H1 (cell line): ENCODE results near the gene ERP44. TPM values are rescaled to one million over a fixed set of nuclear protein-coding genes. Genes with fewer than 3 reads are reported as not detected.

Source experiments
- CTCF ChIA-PET: fragments of 300-600 bp; sonication (Branson Sonifier 250); formaldehyde crosslinking; loops from one replicate; lab custom pipeline; 2021; ENCODE audit not compliant: partially characterized antibody; lab: Charles Lee
- POLR2A ChIA-PET: fragments of 300-600 bp; sonication (Branson Sonifier 250); formaldehyde crosslinking; loops from one replicate; lab custom pipeline; 2021; ENCODE audit warnings: inconsistent platforms; ENCODE audit not compliant: partially characterized antibody; lab: Charles Lee
- DNase-seq, 2 experiments: peaks; one replicate each; pipeline versions ENCODE4 v3.0.0 to v3.0.0-alpha.2; 2010 to 2022; ENCODE audit warnings: low spot score in 2 of 2, low read depth in 1 of 2, mixed read lengths in 1 of 2
- FAIRE-seq: peaks from 2 replicates; lab custom pipeline; 2011; peaks lifted over from hg19 to GRCh38; lab: Jason Lieb, UNC
- H2AFZ ChIP-seq: 2 replicates; pipeline ENCODE4 v1.8.1; 2012; ENCODE audit warnings: low read length, inconsistent platforms
- H2AK5ac ChIP-seq: 2 replicates; pipeline ENCODE4 v1.6.1; 2013; ENCODE audit warnings: low read depth, low read length
- H2BK120ac ChIP-seq: replicated peaks from 2 replicates; pipeline ENCODE3; 2013; ENCODE audit warnings: low read depth, low read length, inconsistent platforms
- H2BK12ac ChIP-seq: 2 replicates; pipeline ENCODE4 v1.6.1; 2013; ENCODE audit warnings: low read depth, low read length
- H2BK15ac ChIP-seq: 2 replicates; pipeline ENCODE4 v1.6.1; 2013; ENCODE audit warnings: low read length
- H2BK20ac ChIP-seq: 2 replicates; pipeline ENCODE4 v1.6.1; 2013; ENCODE audit warnings: low read length
- H2BK5ac ChIP-seq: 2 replicates; pipeline ENCODE4 v1.6.1; 2013; ENCODE audit warnings: low read depth, low read length
- H3K14ac ChIP-seq: 2 replicates; pipeline ENCODE4 v1.6.1; 2013; ENCODE audit warnings: inconsistent platforms; ENCODE audit not compliant: insufficient read length
- H3K18ac ChIP-seq: 2 replicates; pipeline ENCODE4 v1.6.1; 2013; ENCODE audit warnings: low read length; ENCODE audit errors: extremely low read depth
- H3K23ac ChIP-seq: 2 replicates; pipeline ENCODE4 v1.6.1; 2013; ENCODE audit warnings: inconsistent platforms; ENCODE audit not compliant: insufficient read length
- H3K23me2 ChIP-seq: 2 replicates; pipeline ENCODE4 v1.6.1; 2013; ENCODE audit warnings: low read depth, low read length
- H3K27ac ChIP-seq: 2 replicates; pipeline ENCODE4 v1.6.1; 2011; ENCODE audit warnings: low read depth, low read length, inconsistent platforms
- H3K27me3 ChIP-seq, 4 experiments: replicated peaks in 1 of 4; 1 replicate in 1 of 4; 2 replicates in 3 of 4; pipeline versions ENCODE4 v1.6.1 to v1.8.1; 2011 to 2013; ENCODE audit warnings: low read length in 3 of 4, mild to moderate bottlenecking in 3 of 4, inconsistent platforms in 2 of 4, mixed read lengths in 2 of 4, moderate library complexity in 1 of 4; ENCODE audit not compliant: control insufficient read depth in 3 of 4, insufficient read depth in 3 of 4; ENCODE audit errors: extremely low read depth in 1 of 4
- H3K36me3 ChIP-seq, 4 experiments: 2 replicates each; pipeline versions ENCODE4 v1.6.1 to v1.8.1; 2011 to 2013; ENCODE audit warnings: mild to moderate bottlenecking in 4 of 4, low read length in 3 of 4, moderate library complexity in 2 of 4, control low read depth in 1 of 4, inconsistent platforms in 1 of 4; ENCODE audit not compliant: insufficient read depth in 4 of 4, control insufficient read depth in 2 of 4
- H3K4ac ChIP-seq: replicated peaks from 2 replicates; pipeline ENCODE3; 2013; ENCODE audit warnings: low read length, low read depth, mixed read lengths, inconsistent platforms; ENCODE audit not compliant: insufficient read length
- H3K4me1 ChIP-seq, 4 experiments: replicated peaks in 1 of 4; 1 replicate in 1 of 4; 2 replicates in 3 of 4; pipeline versions ENCODE4 v1.6.1 to v1.8.1; 2011 to 2013; ENCODE audit warnings: low read length in 3 of 4, inconsistent platforms in 2 of 4, mixed read lengths in 1 of 4; ENCODE audit not compliant: insufficient read depth in 4 of 4, control insufficient read depth in 3 of 4
- H3K4me2 ChIP-seq, 2 experiments: 2 replicates each; pipeline versions ENCODE4 v1.6.1 to v1.8.1; 2011 to 2013; ENCODE audit warnings: low read depth in 2 of 2, low read length in 2 of 2, control low read depth in 1 of 2, inconsistent platforms in 1 of 2, mild to moderate bottlenecking in 1 of 2; ENCODE audit not compliant: insufficient read depth in 1 of 2
- H3K4me3 ChIP-seq, 4 experiments: fragments of 200-600, 300-600 bp in 1 of 4; sonication (generic), shearing (Covaris generic), sonication (Bioruptor Twin) in 1 of 4; 2 replicates each; pipeline versions ENCODE4 v1.5.1 to v1.8.1; 2011 to 2016; ENCODE audit warnings: low read length in 4 of 4, low read depth in 3 of 4, control low read depth in 2 of 4, inconsistent platforms in 2 of 4, mild to moderate bottlenecking in 2 of 4, mixed read lengths in 1 of 4, moderate library complexity in 1 of 4; ENCODE audit not compliant: insufficient read depth in 2 of 4; ENCODE audit errors: extremely low read depth in 1 of 4
- H3K56ac ChIP-seq: replicated peaks from 2 replicates; pipeline ENCODE3; 2013; ENCODE audit warnings: low read depth, mild to moderate bottlenecking, mixed read lengths, low read length, inconsistent platforms; ENCODE audit not compliant: insufficient read length
- H3K79me1 ChIP-seq: 2 replicates; pipeline ENCODE4 v1.6.1; 2013; ENCODE audit warnings: low read depth, low read length, control low read depth
- H3K79me2 ChIP-seq, 2 experiments: 2 replicates each; pipeline versions ENCODE4 v1.6.1 to v1.8.1; 2012 to 2013; ENCODE audit warnings: low read length in 2 of 2, mild to moderate bottlenecking in 2 of 2, inconsistent platforms in 1 of 2; ENCODE audit not compliant: insufficient read depth in 2 of 2, control insufficient read depth in 1 of 2
- H3K9ac ChIP-seq, 4 experiments: replicated peaks in 1 of 4; 1 replicate in 1 of 4; 2 replicates in 3 of 4; pipeline versions ENCODE4 v1.6.1 to v1.8.1; 2011 to 2013; ENCODE audit warnings: low read depth in 3 of 4, low read length in 3 of 4, control low read depth in 2 of 4, mild to moderate bottlenecking in 2 of 4, moderate library complexity in 2 of 4, inconsistent platforms in 1 of 4; ENCODE audit errors: extremely low read depth in 1 of 4
- H3K9me3 ChIP-seq, 2 experiments: 2 replicates each; pipeline versions ENCODE4 v1.6.1 to v1.8.1; 2012 to 2013; ENCODE audit warnings: mild to moderate bottlenecking in 2 of 2, moderate library complexity in 2 of 2, control low read depth in 1 of 2, inconsistent platforms in 1 of 2, low read depth in 1 of 2, low read length in 1 of 2, mixed read lengths in 1 of 2; ENCODE audit not compliant: insufficient read depth in 2 of 2
- H4K20me1 ChIP-seq, 2 experiments: replicated peaks in 1 of 2; 2 replicates each; pipeline versions ENCODE3 to v1.8.1; 2011 to 2013; ENCODE audit warnings: inconsistent platforms in 2 of 2, low read length in 2 of 2, mild to moderate bottlenecking in 1 of 2; ENCODE audit not compliant: insufficient read depth in 2 of 2, control insufficient read depth in 1 of 2
- H4K5ac ChIP-seq: 2 replicates; pipeline ENCODE4 v1.6.1; 2013; ENCODE audit warnings: low read length, low read depth, mixed read lengths, inconsistent platforms; ENCODE audit not compliant: insufficient read length
- H4K8ac ChIP-seq: 2 replicates; pipeline ENCODE4 v1.8.0; 2013; ENCODE audit warnings: mild to moderate bottlenecking, moderate library complexity, low read length, inconsistent platforms; ENCODE audit not compliant: insufficient read depth; ENCODE audit errors: extremely low read depth
- H4K91ac ChIP-seq: replicated peaks from 2 replicates; pipeline ENCODE3; 2013; ENCODE audit warnings: low read length, mixed read lengths, inconsistent platforms; ENCODE audit not compliant: insufficient read length
- BACH1 ChIP-seq: IDR thresholded peaks from 2 replicates; pipeline ENCODE4 v1.6.1; 2012; ENCODE audit warnings: low read length, improper control_type of control experiment
- CBX5 ChIP-seq: fragments of 300-800, 300-1000 bp; sonication (generic); IDR thresholded peaks from 2 replicates; pipeline ENCODE4 v1.7.1; 2016; ENCODE audit warnings: antibody characterized with exemption, low read length, low read depth
- CBX8 ChIP-seq: fragments of 300-800, 300-1000 bp; sonication (generic); IDR thresholded peaks from 2 replicates; pipeline ENCODE4 v1.7.1; 2016; ENCODE audit warnings: low read depth, low read length, borderline replicate concordance
- CEBPB ChIP-seq: IDR thresholded peaks from 2 replicates; pipeline ENCODE4 v1.6.1; 2012; ENCODE audit warnings: low read depth, low read length
- CHD2 ChIP-seq: IDR thresholded peaks from 2 replicates; pipeline ENCODE4 v1.6.1; 2012; ENCODE audit warnings: low read length, improper control_type of control experiment
- CTBP2 ChIP-seq: IDR thresholded peaks from 2 replicates; pipeline ENCODE4 v1.7.0; 2011; ENCODE audit warnings: borderline replicate concordance, mild to moderate bottlenecking, moderate library complexity, mixed read lengths, low read length; ENCODE audit not compliant: insufficient read depth, insufficient read length
- NANOG ChIP-seq: IDR thresholded peaks from 2 replicates; pipeline ENCODE4 v1.6.1; 2011; ENCODE audit warnings: low read length, low read depth, mild to moderate bottlenecking, inconsistent platforms; ENCODE audit not compliant: insufficient read depth, poor library complexity, severe bottlenecking
- POLR2A ChIP-seq, 2 experiments: IDR thresholded peaks; 1 replicate in 1 of 2; 2 replicates in 1 of 2; pipeline ENCODE4 v1.6.1; 2011; ENCODE audit warnings: low read depth in 2 of 2, low read length in 2 of 2, mild to moderate bottlenecking in 2 of 2; ENCODE audit errors: control extremely low read depth in 1 of 2
- POU5F1 ChIP-seq: IDR thresholded peaks from 2 replicates; pipeline ENCODE4 v1.6.1; 2011; ENCODE audit warnings: low read depth, mild to moderate bottlenecking, low read length, moderate library complexity
- SIN3A ChIP-seq, 2 experiments: IDR thresholded peaks in 1 of 2; conservative IDR thresholded peaks in 1 of 2; 2 replicates each; pipeline ENCODE4 v1.6.1; 2011 to 2012; ENCODE audit warnings: low read length in 2 of 2, improper control_type of control experiment in 1 of 2, low read depth in 1 of 2, mild to moderate bottlenecking in 1 of 2
- SIRT6 ChIP-seq: IDR thresholded peaks from one replicate; pipeline ENCODE4 v1.7.1; 2012; ENCODE audit warnings: low read length, inconsistent platforms
- SP2 ChIP-seq: IDR thresholded peaks from 2 replicates; pipeline ENCODE4 v1.6.1; 2012; ENCODE audit warnings: mild to moderate bottlenecking, low read length, inconsistent platforms
- TEAD4 ChIP-seq: IDR thresholded peaks from 2 replicates; pipeline ENCODE4 v1.6.1; 2012; ENCODE audit warnings: low read depth, low read length, inconsistent platforms, mixed read lengths
- ZNF274 ChIP-seq: IDR thresholded peaks from 2 replicates; pipeline ENCODE4 v1.7.0; 2012; ENCODE audit warnings: low read length, borderline replicate concordance; ENCODE audit errors: extremely low read depth
- WGBS, 2 experiments: shearing (Covaris generic) in 1 of 2; methylation state at CpG; one replicate each; pipeline versions ENCODE4 v1.1.6 to v1.1.7; 2013 to 2015; ENCODE audit warnings: low lambda C conversion rate in 2 of 2, mixed read lengths in 2 of 2, inconsistent platforms in 1 of 2, low coverage in 1 of 2, missing lambda C conversion rate in 1 of 2; ENCODE audit not compliant: insufficient replicate concordance in 2 of 2, insufficient coverage in 1 of 2, insufficient read length in 1 of 2; ENCODE audit errors: extremely low coverage in 1 of 2, missing lambda C conversion rate in 1 of 2; 5-methylcytosine and 5-hydroxymethylcytosine counted together
- polyA plus RNA-seq, 7 experiments: library from polyadenylated mRNA; depleted of rRNA in 3 of 7; stranded (reverse) in 5 of 7; unstranded in 2 of 7; fragments of >200 nt in 5 of 7; fragments of 200-250 nt in 2 of 7; gene quantifications; 1 replicate in 5 of 7; 2 replicates in 1 of 7; 4 replicates in 1 of 7; pipeline versions ENCODE4 v1.2.1 to v1.2.3, GENCODE V29; 2011 to 2013; ENCODE audit warnings: missing spikeins in 2 of 7, mixed read lengths in 2 of 7
- total RNA-seq: library from RNA; stranded (reverse); fragmentation: NEBNext Ultra II Directional; extraction: Animal tissue kit (Norgen Biotek cat#: 25700); gene quantifications from 2 replicates; pipeline ENCODE4 v1.2.1, GENCODE V29; 2021

ERP44 gene
- total and polyA plus RNA-seq, 2 of the 8 experiments (the other 6 are each of a cell fraction or from before 2014, with no cell fraction given): 5.7 to 15.6 TPM

DNA sequence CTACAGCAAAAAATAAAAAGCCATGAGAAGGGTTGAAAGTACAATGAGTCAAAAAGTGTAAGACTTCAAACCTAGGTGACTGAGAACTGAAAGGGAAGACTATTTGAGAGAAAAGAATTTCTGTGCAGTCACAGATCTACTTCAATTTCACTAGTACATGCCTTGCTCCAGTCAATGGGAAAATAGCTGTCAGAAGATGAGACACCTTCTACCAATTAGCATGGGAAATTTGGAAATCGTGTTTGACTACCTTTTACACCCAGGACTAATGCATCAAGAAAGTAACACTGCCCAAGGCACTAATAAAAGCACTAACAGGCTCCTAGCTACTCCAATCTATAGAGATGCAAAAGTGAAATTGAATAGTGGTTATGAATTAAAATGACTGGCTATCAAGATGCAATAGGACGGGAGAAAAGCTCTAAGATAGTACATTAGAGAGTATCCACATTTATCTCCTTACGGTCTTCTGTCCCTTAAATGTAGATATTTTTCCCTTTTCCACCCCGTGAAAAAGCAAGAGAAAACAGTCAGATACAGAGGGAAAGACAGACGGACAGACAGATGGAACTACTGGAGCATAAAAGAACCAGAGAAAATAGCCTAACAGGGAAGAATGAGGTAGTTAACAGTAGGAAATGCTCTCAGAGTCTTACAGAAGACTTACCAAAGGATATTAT is 15.2 kb downstream of the ERP44 start:
- Histone ChIP-seq H3K4me2 (peak overlapping the region in 1 of 2 experiments; percentile 24; a peak in 2 of 4 replicates), H3K4ac (no peak overlapping the region), H3K79me1 (no peaks in the 10 kb centered on the region), H2BK120ac (no peak overlapping the region), H2BK5ac (no peak overlapping the region), H3K79me2 (peaks cover 0 to 66% of the 10 kb centered on the region in 2 experiments; a peak in 2 of 4 replicates), H4K20me1 (peaks cover 0 to 2% of the 10 kb centered on the region in 2 experiments), H3K27ac (no peak overlapping the region), H3K14ac (no peak overlapping the region), H2BK20ac (no peak overlapping the region), H3K9me3 (no peaks in the 10 kb centered on the region), H3K4me3 (no peak overlapping the region), H3K4me1 (peaks cover 0 to 6% (median 2%) of the 10 kb centered on the region in 4 experiments; a peak in 3 of 7 replicates), H2AFZ (no peak overlapping the region), H4K8ac (no peak overlapping the region), H4K5ac (no peak overlapping the region), H3K36me3 (no peaks in the 10 kb centered on the region), H3K23me2 (no peaks in the 10 kb centered on the region), H3K18ac (no peak overlapping the region), H3K27me3 (no peaks in the 10 kb centered on the region), H3K23ac (no peak overlapping the region), H3K9ac (no peak overlapping the region), H2BK12ac (no peak overlapping the region), H3K56ac (no peak overlapping the region), H2AK5ac (no peak overlapping the region), H4K91ac (no peak overlapping the region), H2BK15ac (no peak overlapping the region)
- 66% methylated on average over 5 of the region's 5 CpGs; no CpG with 5 or more reads in 1 of the 2 experiments for WGBS, 2 experiments
- no peak for FAIRE-seq
- ChIA-PET POLR2A (interaction anchor here (0.9 kb wide), 1 partner anchor 122 kb away, joined by 3 read pairs; no protein-coding TSS in a partner anchor), CTCF (no interaction called here)
- TF ChIP-seq TEAD4 (no peak), SIN3A (conservative IDR thresholded peaks at IDR 0.05 in 1 of 2, IDR thresholded peaks at IDR 0.05 in 1 of 2; ENCODE audit: low read depth in 1 of 2, low read length in 2 of 2) (no peak), SIRT6 (no peak), CBX5 (no peak), POLR2A (IDR thresholded peaks at IDR 0.05; ENCODE audit: control extremely low read depth in 1 of 2, low read depth in 2 of 2, low read length in 2 of 2) (no peak), CHD2 (no peak), BACH1 (no peak), POU5F1 (no peak), ZNF274 (no peak), CEBPB (no peak), CTBP2 (no peak), CBX8 (no peak), SP2 (no peak), NANOG (no peak)
- no peak for DNase-seq
